A549 (cell line): Measurements from ENCODE around the gene DOCK10.

Experiments used
- CBX8 ChIP-seq: fragments of 200-600 bp; sonication (generic); IDR thresholded peaks from 2 replicates; pipeline ENCODE4 v1.6.1; 2016
- CHD4 ChIP-seq: fragments of 200-600 bp; sonication (generic); IDR thresholded peaks from 2 replicates; pipeline ENCODE4 v1.6.1; 2016; ENCODE audit warnings: antibody characterized with exemption, mild to moderate bottlenecking, borderline replicate concordance
- EP300 ChIP-seq, 2 experiments: fragments of >200 bp; sonication (Bioruptor Twin); formaldehyde crosslinking; IDR thresholded peaks; 2 replicates in 1 of 2; 3 replicates in 1 of 2; pipeline ENCODE4 v1.6.1; 2016 to 2017
- FOXS1 ChIP-seq: fragments of 250-450 bp; sonication (Bioruptor Pico); IDR thresholded peaks from 2 replicates; pipeline ENCODE4 v1.5.0; 2020; ENCODE audit warnings: mild to moderate bottlenecking, moderate library complexity
- MAFK ChIP-seq: fragments of 450-650 bp; IDR thresholded peaks from 2 replicates; pipeline ENCODE4 v1.6.1; 2014; ENCODE audit not compliant: partially characterized antibody
- MAX ChIP-seq: IDR thresholded peaks from 2 replicates; pipeline ENCODE4 v1.6.1; 2012
- NR3C1 ChIP-seq: fragments of >200 bp; sonication (Bioruptor Twin); formaldehyde crosslinking; IDR thresholded peaks from 3 replicates; pipeline ENCODE4 v1.6.1; 2017
- POLR2A ChIP-seq: IDR thresholded peaks from 2 replicates; pipeline ENCODE4 v1.6.1; 2012; ENCODE audit warnings: mild to moderate bottlenecking, low read length
- RAD21 ChIP-seq, 2 experiments: fragments of >200 bp in 1 of 2; sonication (Bioruptor Twin) in 1 of 2; formaldehyde crosslinking in 1 of 2; IDR thresholded peaks in 1 of 2; conservative IDR thresholded peaks in 1 of 2; 2 replicates in 1 of 2; 3 replicates in 1 of 2; pipeline ENCODE4 v1.6.1; 2012 to 2018; ENCODE audit warnings: inconsistent platforms in 1 of 2
- TF ChIP-seq, protein P1 (sequence below): fragments of >200 bp; sonication (Bioruptor Twin); formaldehyde crosslinking; IDR thresholded peaks from 3 replicates; pipeline ENCODE4 v1.5.1; 2016

DNA sequence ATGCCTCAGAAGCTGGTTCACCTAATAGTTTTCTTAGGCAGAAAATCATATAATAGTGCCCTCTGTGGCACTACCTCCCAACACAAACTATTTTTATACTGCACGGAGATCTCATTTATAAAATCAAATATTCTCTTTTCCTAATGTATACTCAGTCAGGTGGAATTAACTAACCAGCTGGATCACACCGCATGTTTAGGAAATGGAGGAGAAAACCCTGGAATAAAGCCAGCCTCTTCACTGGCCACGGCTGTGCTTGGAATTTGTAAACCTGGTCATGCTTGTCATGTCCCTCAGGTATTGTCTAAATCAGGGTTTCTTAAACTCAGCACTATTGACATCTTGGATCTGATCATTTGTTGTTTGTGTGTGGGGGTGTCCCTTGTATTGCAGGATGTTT lies 85.6 kb downstream of the DOCK10 start:
- TF ChIP-seq, protein P1, sequence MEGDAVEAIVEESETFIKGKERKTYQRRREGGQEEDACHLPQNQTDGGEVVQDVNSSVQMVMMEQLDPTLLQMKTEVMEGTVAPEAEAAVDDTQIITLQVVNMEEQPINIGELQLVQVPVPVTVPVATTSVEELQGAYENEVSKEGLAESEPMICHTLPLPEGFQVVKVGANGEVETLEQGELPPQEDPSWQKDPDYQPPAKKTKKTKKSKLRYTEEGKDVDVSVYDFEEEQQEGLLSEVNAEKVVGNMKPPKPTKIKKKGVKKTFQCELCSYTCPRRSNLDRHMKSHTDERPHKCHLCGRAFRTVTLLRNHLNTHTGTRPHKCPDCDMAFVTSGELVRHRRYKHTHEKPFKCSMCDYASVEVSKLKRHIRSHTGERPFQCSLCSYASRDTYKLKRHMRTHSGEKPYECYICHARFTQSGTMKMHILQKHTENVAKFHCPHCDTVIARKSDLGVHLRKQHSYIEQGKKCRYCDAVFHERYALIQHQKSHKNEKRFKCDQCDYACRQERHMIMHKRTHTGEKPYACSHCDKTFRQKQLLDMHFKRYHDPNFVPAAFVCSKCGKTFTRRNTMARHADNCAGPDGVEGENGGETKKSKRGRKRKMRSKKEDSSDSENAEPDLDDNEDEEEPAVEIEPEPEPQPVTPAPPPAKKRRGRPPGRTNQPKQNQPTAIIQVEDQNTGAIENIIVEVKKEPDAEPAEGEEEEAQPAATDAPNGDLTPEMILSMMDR = no peak
- no peak for TF ChIP-seq EP300 (IDR thresholded peaks at IDR 0.05)
- no peak for TF ChIP-seq MAFK
- TF ChIP-seq NR3C1 = no peak
- no peak for TF ChIP-seq POLR2A
- TF ChIP-seq MAX = no peak
- no peak for TF ChIP-seq CHD4
- TF ChIP-seq FOXS1 (CRISPR knock-in tag) = no peak
- TF ChIP-seq CBX8 = no peak
- no peak for TF ChIP-seq RAD21 (conservative IDR thresholded peaks at IDR 0.05 in 1 of 2, IDR thresholded peaks at IDR 0.05 in 1 of 2)
